HG02798 (cell line): ENCODE measurements around the gene C19orf67.

Experiments
- ATAC-seq: cut with Tn5 transposase; IDR thresholded peaks from one replicate; pipeline ENCODE4 v1.9.1; 2021; ENCODE audit warnings: mild to moderate bottlenecking; ENCODE audit not compliant: unreplicated experiment, poor library complexity

The C19orf67 gene

GRCh38 chr19:14088634-14089411 is 3.2 kb upstream of the C19orf67 start:
- ATAC-seq, result no peak

- ATAC-seq, result no peak
Measured at GRCh38 chr19:14086098-14086497, 515 bp upstream of the C19orf67 start.

DNA sequence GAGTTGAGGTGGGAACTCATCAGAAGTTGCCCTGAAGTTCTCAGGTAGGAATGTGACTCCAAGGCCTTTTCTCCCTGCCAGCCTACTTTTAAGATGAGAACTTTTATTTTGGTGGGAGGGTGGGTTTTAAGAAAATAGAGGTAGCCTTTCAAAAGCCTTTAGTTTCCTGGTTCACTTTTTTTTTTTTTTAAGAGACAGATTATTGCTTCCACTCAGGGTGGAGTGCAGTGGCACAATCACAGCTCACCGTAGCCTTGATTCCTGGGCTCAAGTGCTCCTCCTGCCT is 3.0 kb downstream of the C19orf67 start:
- no peak for ATAC-seq

GRCh38 chr19:14081797-14082674 is 3.5 kb downstream of the C19orf67 start:
- ATAC-seq, result no peak

DNA sequence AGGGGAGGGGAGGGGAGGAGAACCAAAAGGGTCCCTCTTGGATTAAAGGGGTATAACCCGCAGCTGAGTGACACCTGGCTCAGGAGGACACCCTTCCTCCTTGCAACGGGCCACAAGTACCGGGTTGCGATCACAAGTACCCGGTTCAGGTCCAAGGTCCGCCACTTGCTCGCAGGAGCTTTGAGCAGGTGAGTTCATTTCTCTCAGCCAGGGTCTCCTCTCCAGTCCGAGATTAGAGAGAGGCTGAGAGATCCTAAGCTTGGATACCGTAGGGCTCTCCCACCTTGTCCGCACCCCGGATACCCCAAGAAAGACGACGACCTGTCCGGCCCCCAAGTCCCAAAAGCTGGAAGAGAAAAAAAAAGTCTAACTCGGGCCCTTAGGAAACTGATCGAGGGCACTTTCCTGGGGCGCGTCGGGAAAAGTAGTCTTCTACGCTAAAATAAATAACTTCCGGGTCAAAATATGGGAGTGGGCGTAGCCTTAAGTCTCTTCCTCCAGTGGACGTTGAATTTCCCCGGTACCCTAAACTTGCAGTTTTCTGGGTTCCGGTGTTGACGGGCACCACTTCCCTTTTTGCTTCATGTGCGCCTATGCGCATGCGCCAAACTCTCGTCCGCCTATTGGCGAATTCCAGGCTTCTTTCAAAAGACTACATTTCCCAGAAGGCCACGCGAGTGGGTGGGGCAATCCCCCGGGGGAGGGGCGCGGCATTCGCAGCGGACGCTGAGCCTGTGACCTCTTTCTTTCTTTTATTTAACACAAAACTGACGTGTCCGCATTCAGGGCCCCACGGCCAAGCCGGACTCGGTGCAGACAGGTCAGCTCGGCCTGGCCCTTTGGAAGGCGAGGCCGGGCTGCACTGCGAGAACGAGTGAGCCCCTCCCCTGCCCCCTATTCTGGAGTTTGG is 4.4 kb downstream of the C19orf67 start:
- peak; percentile 92 for ATAC-seq

- no peak for ATAC-seq
Measured at GRCh38 chr19:14078411-14078810, 7.2 kb downstream of the C19orf67 start.

- no peak for ATAC-seq
Measured at GRCh38 chr19:14073925-14074838, 11.4 kb downstream of the C19orf67 start.

DNA sequence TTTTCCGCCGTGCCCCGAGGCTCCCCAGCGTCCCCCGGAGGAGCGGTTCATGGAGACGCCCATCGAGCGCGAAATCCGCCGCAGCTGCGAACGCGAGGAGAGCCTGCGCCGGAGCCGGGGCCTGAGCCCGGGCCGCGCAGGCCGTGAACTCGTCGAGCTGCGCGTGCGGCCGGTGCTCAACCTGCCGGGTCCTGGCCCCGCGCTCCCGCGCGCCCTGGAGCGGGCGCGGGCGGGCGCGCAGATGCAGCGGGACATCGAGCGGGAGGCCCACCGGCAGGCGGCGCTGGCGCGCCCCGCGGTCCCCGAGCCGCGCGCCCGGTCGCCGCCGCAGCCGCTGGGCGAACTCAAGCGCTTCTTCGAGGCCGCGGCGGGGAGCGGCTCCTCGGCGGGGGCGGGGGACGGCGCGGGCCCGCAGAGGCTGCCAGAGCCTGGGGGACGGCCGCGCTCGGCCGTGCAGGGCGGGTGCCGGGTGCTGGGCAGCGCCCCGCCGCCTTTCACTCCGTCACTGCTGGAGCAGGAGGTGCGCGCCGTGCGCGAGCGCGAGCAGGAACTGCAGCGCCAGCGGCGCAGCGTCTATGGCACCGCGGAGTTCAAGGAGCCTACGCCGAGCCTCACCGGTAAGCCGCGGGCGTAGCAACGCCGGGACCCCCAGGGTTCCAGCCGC is 12.2 kb downstream of the C19orf67 start:
- ATAC-seq, result peak; percentile 71

- ATAC-seq, result peak; percentile 30
Measured at GRCh38 chr19:14072535-14073260, 12.9 kb downstream of the C19orf67 start, which contains the start of gene MISP3. MISP3 (plus strand) TSS chr19:14072786; CDS start chr19:14073310, 524 bp downstream.

- ATAC-seq, result no peak
Measured at GRCh38 chr19:14070268-14071050, 15.1 kb downstream of the C19orf67 start.

DNA sequence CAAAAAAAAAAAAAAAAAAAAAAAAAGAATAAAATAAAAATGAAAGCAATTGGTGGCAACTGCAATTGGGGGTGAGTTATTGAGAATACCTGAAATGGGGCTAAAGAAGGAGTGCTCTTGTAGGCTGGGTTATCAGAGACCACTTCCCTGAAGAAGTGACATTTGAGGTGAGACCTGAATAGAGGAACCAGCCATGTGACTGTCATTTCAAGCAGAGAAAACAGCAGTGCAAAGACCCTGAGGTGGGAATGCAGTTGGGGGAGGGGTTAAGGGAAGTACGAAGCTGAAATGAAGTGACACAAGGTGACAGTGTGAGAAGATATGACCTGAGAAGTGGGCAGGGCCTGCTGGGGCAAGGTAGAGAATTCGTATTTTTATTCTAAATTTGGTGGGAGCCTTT is 19.4 kb downstream of the C19orf67 start:
- ATAC-seq, result no peak

- no peak for ATAC-seq
Measured at GRCh38 chr19:14063105-14063504, 22.5 kb downstream of the C19orf67 start.

DNA sequence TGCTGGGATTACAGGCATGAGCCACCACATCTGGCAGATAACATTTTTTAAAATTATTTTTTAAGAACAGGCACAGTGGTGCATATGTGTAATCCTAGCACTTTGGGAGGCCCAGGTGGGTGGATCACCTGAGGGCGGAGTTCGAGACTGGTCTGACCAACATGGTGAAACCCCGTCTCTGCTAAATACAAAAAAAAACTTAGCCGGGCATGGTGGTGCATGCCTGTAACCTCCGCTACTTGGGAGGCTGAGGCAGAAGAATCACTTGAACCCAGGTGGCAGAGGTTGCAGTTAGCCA is 23.1 kb downstream of the C19orf67 start:
- ATAC-seq, result no peak

DNA sequence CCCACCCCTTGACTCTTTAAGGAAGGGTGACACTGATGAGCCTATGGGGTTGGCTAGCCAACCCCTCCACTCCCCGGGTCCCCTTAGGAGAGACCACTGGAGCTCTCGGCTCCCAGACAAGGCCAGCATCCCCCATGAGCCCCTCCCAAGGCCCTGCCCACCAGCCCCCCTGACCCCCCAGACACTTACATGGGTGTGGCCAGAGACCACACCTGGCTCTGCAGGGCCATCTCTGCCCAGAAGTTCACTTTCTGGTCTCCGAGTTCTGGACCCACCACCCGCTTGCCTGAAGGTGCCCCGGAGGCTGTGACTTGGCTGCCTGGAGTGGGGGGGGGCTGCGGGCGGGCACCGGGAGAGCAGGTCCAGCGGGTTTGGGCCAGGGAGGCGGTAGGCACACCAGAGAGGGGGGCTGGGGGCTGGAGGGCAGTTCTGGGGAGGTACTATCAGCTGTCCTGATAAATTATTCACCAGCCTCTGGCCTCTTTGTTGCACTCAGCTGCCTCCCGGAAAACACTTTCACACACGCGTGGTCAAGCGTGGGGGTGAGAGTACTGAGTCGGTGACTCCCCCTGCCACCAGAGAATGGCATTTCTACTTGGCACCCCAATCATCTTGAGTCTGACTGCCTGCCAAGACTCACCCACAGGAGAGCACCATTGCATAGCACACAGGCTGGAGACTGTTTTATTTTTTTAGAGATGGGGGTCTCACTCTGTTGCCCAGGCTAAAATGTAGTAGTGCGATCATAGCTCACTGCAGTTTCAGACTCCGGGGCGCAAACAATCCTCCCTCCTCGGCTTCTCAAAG is 23.6 kb downstream of the C19orf67 start, which contains the start of gene PALM3:
Gene PALM3 (minus strand): TSS at position 326 of the 807 bp plus-strand sequence. CDS start 96 bp downstream, at position 230.
- no peak for ATAC-seq

DNA sequence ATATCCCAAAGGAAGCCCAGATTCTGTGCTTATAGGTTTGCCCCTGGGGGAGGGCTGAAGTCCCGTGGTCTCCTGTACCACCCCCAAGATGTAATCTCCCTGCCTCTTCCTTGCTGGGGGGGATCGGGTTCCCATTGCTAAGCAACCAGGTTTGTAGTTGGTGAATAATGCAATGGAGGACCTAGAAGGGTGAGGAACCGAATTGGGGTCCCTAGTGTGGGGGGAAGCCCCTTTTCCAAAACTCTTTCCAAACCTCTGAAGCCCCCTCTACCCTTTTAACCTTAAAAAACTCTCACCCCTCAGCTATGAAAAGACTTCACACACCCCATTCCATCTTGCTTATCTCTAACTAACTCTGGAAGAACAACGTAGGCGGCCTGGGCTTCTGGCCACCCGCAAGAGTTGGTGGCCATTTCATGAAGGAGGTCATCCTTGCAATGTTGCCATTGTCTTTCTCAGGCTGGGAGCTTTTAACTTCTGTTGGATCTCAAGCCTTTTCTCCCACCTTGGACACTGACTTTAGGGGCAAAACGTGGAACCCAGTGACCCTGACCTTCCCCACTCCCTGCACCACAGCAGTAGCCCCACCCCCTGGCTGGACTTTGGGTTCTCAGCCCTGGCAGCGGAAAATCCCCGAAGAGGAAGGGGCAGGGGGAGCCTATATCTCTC is 24.4 kb downstream of the C19orf67 start:
- no peak for ATAC-seq

DNA sequence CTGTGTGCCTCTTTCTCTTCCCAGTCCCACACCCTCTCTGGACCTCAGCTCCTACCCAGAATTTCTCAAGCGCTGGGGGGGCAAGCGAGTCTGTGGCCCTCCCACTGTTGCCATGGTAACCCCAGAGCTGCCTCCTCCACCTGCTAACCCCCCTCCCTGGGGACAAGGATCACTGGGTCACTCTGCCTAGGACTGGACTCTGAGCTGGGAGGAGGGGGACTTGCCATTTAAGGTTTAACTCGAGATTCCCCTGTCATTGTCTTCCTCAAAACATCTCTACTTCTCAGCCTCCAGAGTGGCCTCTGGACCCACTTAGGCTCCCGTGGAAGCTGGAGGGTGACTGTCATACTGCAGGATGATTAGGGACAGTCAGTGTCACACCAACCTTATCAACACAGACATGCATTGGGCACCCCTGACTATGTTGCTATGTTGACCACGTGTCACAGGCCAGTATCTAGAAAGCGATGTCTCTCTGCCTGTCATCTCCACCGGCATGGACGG is 25.9 kb downstream of the C19orf67 start:
- no peak for ATAC-seq
